Astrocyte (in vitro differentiated cells and primary cell): ENCODE data around the gene ITGB8. TPM values are rescaled to one million over a fixed set of nuclear protein-coding genes. Genes with fewer than 3 reads are reported as not detected.
A peak's percentile ranks its signal among the peaks of the same experiment; 100 is the strongest.

ENCODE experiments used
- DNase-seq: peaks from one replicate; pipeline ENCODE4 v3.0.0-alpha.2; 2010; ENCODE audit warnings: low read depth
- FAIRE-seq: peaks from 2 replicates; lab custom pipeline; 2011; peaks lifted over from hg19 to GRCh38; lab: Jason Lieb, UNC
- H2AFZ ChIP-seq: 2 replicates; pipeline ENCODE4 v1.6.0; 2012; ENCODE audit warnings: low read depth, low read length, inconsistent platforms
- H3K27ac ChIP-seq: 2 replicates; pipeline ENCODE4 v1.5.1; 2011; ENCODE audit warnings: low read depth, low read length, inconsistent platforms
- H3K27me3 ChIP-seq: 2 replicates; pipeline ENCODE4 v1.6.0; 2011; ENCODE audit warnings: low read length, inconsistent platforms; ENCODE audit not compliant: insufficient read depth
- H3K36me3 ChIP-seq: 2 replicates; pipeline ENCODE4 v1.5.1; 2011; ENCODE audit warnings: low read length, inconsistent platforms; ENCODE audit not compliant: insufficient read depth
- H3K4me1 ChIP-seq: 2 replicates; pipeline ENCODE4 v1.5.1; 2011; ENCODE audit warnings: low read length, inconsistent platforms; ENCODE audit not compliant: insufficient read depth
- H3K4me2 ChIP-seq: 2 replicates; pipeline ENCODE4 v1.6.0; 2012; ENCODE audit warnings: low read length, inconsistent platforms
- H3K4me3 ChIP-seq: 2 replicates; pipeline ENCODE4 v1.5.1; 2011; ENCODE audit warnings: low read depth, mild to moderate bottlenecking, low read length, inconsistent platforms; ENCODE audit not compliant: insufficient read depth
- H3K79me2 ChIP-seq: 2 replicates; pipeline ENCODE4 v1.6.0; 2012; ENCODE audit warnings: mild to moderate bottlenecking, low read length, inconsistent platforms; ENCODE audit not compliant: insufficient read depth
- H3K9ac ChIP-seq: 2 replicates; pipeline ENCODE4 v1.6.0; 2012; ENCODE audit warnings: mild to moderate bottlenecking, low read length, inconsistent platforms
- H3K9me3 ChIP-seq: 2 replicates; pipeline ENCODE4 v1.5.1; 2012; ENCODE audit warnings: low read depth, mild to moderate bottlenecking, low read length, inconsistent platforms; ENCODE audit not compliant: insufficient read depth
- H4K20me1 ChIP-seq: 2 replicates; pipeline ENCODE4 v1.6.0; 2012; ENCODE audit warnings: low read length, inconsistent platforms; ENCODE audit not compliant: insufficient read depth
- H3K27ac Mint-ChIP-seq: one replicate; pipeline ENCODE4 v1.8.0; 2021; ENCODE audit warnings: mild to moderate bottlenecking, mixed read lengths; ENCODE audit not compliant: unreplicated experiment
- H3K27me3 Mint-ChIP-seq: one replicate; pipeline ENCODE4 v1.8.0; 2021; ENCODE audit warnings: low read depth, mixed read lengths; ENCODE audit not compliant: unreplicated experiment
- H3K36me3 Mint-ChIP-seq: one replicate; pipeline ENCODE4 v1.8.0; 2021; ENCODE audit warnings: low read depth, mixed read lengths; ENCODE audit not compliant: unreplicated experiment
- H3K4me1 Mint-ChIP-seq: one replicate; pipeline ENCODE4 v1.8.0; 2021; ENCODE audit warnings: low read depth, mixed read lengths; ENCODE audit not compliant: unreplicated experiment
- H3K4me3 Mint-ChIP-seq: one replicate; pipeline ENCODE4 v1.8.0; 2021; ENCODE audit warnings: mild to moderate bottlenecking, moderate library complexity, mixed read lengths; ENCODE audit not compliant: unreplicated experiment
- H3K9me3 Mint-ChIP-seq: one replicate; pipeline ENCODE4 v1.8.0; 2021; ENCODE audit warnings: mild to moderate bottlenecking, mixed read lengths; ENCODE audit not compliant: unreplicated experiment
- CTCF ChIP-seq: IDR thresholded peaks from 2 replicates; pipeline ENCODE4 v1.5.1; 2011; ENCODE audit warnings: low read depth, mild to moderate bottlenecking, inconsistent platforms, low read length, moderate library complexity; ENCODE audit not compliant: insufficient read depth
- EZH2 ChIP-seq: IDR thresholded peaks from 2 replicates; pipeline ENCODE4 v1.6.1; 2012; ENCODE audit warnings: mild to moderate bottlenecking, low read length, inconsistent platforms; ENCODE audit not compliant: insufficient read depth
- total RNA-seq: library from RNA; stranded (reverse); gene quantifications from 2 replicates; pipeline ENCODE4 v1.2.1, GENCODE V29; 2021

Gene ITGB8
- total RNA-seq, 1 donor from 2014 or later: 10.8 TPM

- H3K9me3 ChIP-seq: no peaks in the 10 kb centered on the region
- Mint-ChIP-seq H3K27me3 (no peaks in the 10 kb centered on the region), H3K27ac (no peak overlapping the region), H3K9me3 (no peaks in the 10 kb centered on the region), H3K36me3 (no peaks in the 10 kb centered on the region), H3K4me3 (no peak overlapping the region), H3K4me1 (peaks cover 12% of the 10 kb centered on the region)
- TF ChIP-seq CTCF (no peak), EZH2 (no peak)
- no peak overlapping the region for H3K9ac ChIP-seq
- no peak overlapping the region for H3K4me2 ChIP-seq
- no peaks in the 10 kb centered on the region for H3K79me2 ChIP-seq
- H4K20me1 ChIP-seq: no peaks in the 10 kb centered on the region
- no peaks in the 10 kb centered on the region for H3K27me3 ChIP-seq
- H3K4me1 ChIP-seq: no peaks in the 10 kb centered on the region
- no peak for FAIRE-seq
- H3K36me3 ChIP-seq: no peaks in the 10 kb centered on the region
- no peak overlapping the region for H3K4me3 ChIP-seq
- no peak overlapping the region for H3K27ac ChIP-seq
- no peak overlapping the region for H2AFZ ChIP-seq
- DNase-seq: no peak
Observed at GRCh38 chr7:20447021-20447650, 116.4 kb downstream of the ITGB8 start.

- no peaks in the 10 kb centered on the region for H3K36me3 Mint-ChIP-seq
- H3K27me3 Mint-ChIP-seq: no peaks in the 10 kb centered on the region
- no peaks in the 10 kb centered on the region for H3K27me3 ChIP-seq
- H2AFZ ChIP-seq: peak overlapping the region; percentile 39
- H3K4me1 ChIP-seq: no peaks in the 10 kb centered on the region
- no peak for DNase-seq
- no peak overlapping the region for H3K4me2 ChIP-seq
- no peaks in the 10 kb centered on the region for H4K20me1 ChIP-seq
- no peak for FAIRE-seq
- no peak overlapping the region for H3K27ac ChIP-seq
- no peaks in the 10 kb centered on the region for H3K79me2 ChIP-seq
- TF ChIP-seq CTCF (no peak), EZH2 (no peak)
- no peak overlapping the region for H3K4me3 Mint-ChIP-seq
- H3K27ac Mint-ChIP-seq: no peak overlapping the region
- H3K36me3 ChIP-seq: no peaks in the 10 kb centered on the region
- no peak overlapping the region for H3K4me3 ChIP-seq
- H3K4me1 Mint-ChIP-seq: peaks cover 8% of the 10 kb centered on the region
- H3K9me3 ChIP-seq: no peaks in the 10 kb centered on the region
- no peak overlapping the region for H3K9ac ChIP-seq
- H3K9me3 Mint-ChIP-seq: no peaks in the 10 kb centered on the region
Observed at GRCh38 chr7:20449176-20449575, 118.5 kb downstream of the ITGB8 start.

GRCh38 chr7:20450536-20450935 lies 119.8 kb downstream of the ITGB8 start:
- Mint-ChIP-seq H3K27me3 (no peaks in the 10 kb centered on the region), H3K36me3 (no peaks in the 10 kb centered on the region), H3K9me3 (no peaks in the 10 kb centered on the region), H3K27ac (no peak overlapping the region), H3K4me3 (no peak overlapping the region), H3K4me1 (peaks cover 4% of the 10 kb centered on the region)
- H3K4me2 ChIP-seq: no peak overlapping the region
- H3K27me3 ChIP-seq: no peaks in the 10 kb centered on the region
- H3K4me1 ChIP-seq: no peaks in the 10 kb centered on the region
- no peak overlapping the region for H3K27ac ChIP-seq
- no peaks in the 10 kb centered on the region for H3K36me3 ChIP-seq
- no peaks in the 10 kb centered on the region for H3K79me2 ChIP-seq
- no peaks in the 10 kb centered on the region for H4K20me1 ChIP-seq
- no peak overlapping the region for H3K4me3 ChIP-seq
- FAIRE-seq (no peak), DNase-seq (no peak)
- TF ChIP-seq EZH2 (no peak), CTCF (no peak)
- no peak overlapping the region for H2AFZ ChIP-seq
- no peak overlapping the region for H3K9ac ChIP-seq
- H3K9me3 ChIP-seq: no peaks in the 10 kb centered on the region
